Thyroid gland (tissue), 4 donors: ENCODE data around the gene SCAMP3.

ENCODE experiments used
- POLR2A ChIP-seq, 2 donors: fragments of 450-650 bp; IDR thresholded peaks; one replicate each; pipeline ENCODE4 v1.6.1; 2017; ENCODE audit warnings: antibody characterized with exemption in 2 of 2, mild to moderate bottlenecking in 2 of 2, moderate library complexity in 1 of 2
- TF ChIP-seq, protein P1 (sequence below), 6 experiments: fragments of 200-600 bp in 3 of 6; fragments of 450-650 bp in 3 of 6; sonication (generic) in 3 of 6; IDR thresholded peaks; one replicate each; pipeline ENCODE4 v1.5.1; 2016 to 2019; ENCODE audit warnings: antibody characterized with exemption in 6 of 6, mild to moderate bottlenecking in 2 of 6, inconsistent platforms in 1 of 6, moderate library complexity in 1 of 6

DNA sequence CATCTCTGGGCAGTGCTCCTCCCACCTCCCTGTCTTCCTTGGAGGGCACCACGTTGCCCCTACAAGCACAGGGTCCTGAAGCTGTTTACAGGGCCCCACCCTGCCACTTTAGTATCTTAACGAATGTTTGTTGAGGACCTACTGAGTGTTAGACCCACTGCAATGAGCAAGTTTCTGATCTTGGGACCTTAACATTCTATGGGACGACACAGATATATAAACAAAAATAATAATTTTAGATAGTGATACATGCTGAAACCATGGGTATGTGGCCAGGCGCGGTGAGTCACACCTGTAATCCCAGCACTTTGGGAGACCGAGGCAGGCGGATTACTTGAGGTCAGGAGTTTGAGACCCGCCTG, 17.0 kb downstream of the SCAMP3 start:
- no peak for TF ChIP-seq POLR2A (IDR thresholded peaks at IDR 0.05)
- TF ChIP-seq, protein P1, sequence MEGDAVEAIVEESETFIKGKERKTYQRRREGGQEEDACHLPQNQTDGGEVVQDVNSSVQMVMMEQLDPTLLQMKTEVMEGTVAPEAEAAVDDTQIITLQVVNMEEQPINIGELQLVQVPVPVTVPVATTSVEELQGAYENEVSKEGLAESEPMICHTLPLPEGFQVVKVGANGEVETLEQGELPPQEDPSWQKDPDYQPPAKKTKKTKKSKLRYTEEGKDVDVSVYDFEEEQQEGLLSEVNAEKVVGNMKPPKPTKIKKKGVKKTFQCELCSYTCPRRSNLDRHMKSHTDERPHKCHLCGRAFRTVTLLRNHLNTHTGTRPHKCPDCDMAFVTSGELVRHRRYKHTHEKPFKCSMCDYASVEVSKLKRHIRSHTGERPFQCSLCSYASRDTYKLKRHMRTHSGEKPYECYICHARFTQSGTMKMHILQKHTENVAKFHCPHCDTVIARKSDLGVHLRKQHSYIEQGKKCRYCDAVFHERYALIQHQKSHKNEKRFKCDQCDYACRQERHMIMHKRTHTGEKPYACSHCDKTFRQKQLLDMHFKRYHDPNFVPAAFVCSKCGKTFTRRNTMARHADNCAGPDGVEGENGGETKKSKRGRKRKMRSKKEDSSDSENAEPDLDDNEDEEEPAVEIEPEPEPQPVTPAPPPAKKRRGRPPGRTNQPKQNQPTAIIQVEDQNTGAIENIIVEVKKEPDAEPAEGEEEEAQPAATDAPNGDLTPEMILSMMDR (IDR thresholded peaks at IDR 0.05): no peak
